Common myeloid progenitor, CD34-positive (primary cell): Measurements from ENCODE around the gene CSF3.
"Not testable (repeated sequence)": the region's sequence is repeated elsewhere in the genome, so short reads cannot be mapped to it uniquely, and the experiment has no call there.

Source experiments
- CTCF ChIA-PET: fragments of 350-600 bp; sonication (Branson Sonifier 250); formaldehyde crosslinking; loops from one replicate; lab custom pipeline; 2021; ENCODE audit warnings: antibody characterized with exemption; lab: Charles Lee
- POLR2A ChIA-PET: fragments of 350-600 bp; sonication (Branson Sonifier 250); formaldehyde crosslinking; loops from one replicate; lab custom pipeline; 2021; ENCODE audit warnings: antibody characterized with exemption; lab: Charles Lee
- DNase-seq, 3 donors: peaks; one replicate each; pipeline versions ENCODE4 v3.0.0 to v3.0.0-alpha.2; 2013
- H3K27ac ChIP-seq, 2 experiments: 1 replicate in 1 of 2; 2 replicates in 1 of 2; pipeline ENCODE4 v1.7.0; 2013; ENCODE audit warnings: inconsistent platforms in 2 of 2, low read length in 2 of 2, mild to moderate bottlenecking in 2 of 2, low read depth in 1 of 2, moderate library complexity in 1 of 2; ENCODE audit not compliant: severe bottlenecking in 2 of 2, insufficient read depth in 1 of 2, poor library complexity in 1 of 2
- H3K27me3 ChIP-seq, 5 experiments: replicated peaks in 2 of 5; 1 replicate in 3 of 5; 2 replicates in 2 of 5; pipeline versions ENCODE4 v1.6.1 to v1.7.0; 2013; ENCODE audit warnings: low read length in 4 of 5, mild to moderate bottlenecking in 2 of 5, moderate library complexity in 2 of 5, inconsistent platforms in 1 of 5; ENCODE audit not compliant: insufficient read depth in 5 of 5, control insufficient read depth in 4 of 5
- H3K36me3 ChIP-seq, 4 experiments: 1 replicate in 2 of 4; 2 replicates in 2 of 4; pipeline versions ENCODE4 v1.6.1 to v1.7.0; 2013; ENCODE audit warnings: low read length in 3 of 4, control low read depth in 1 of 4, mild to moderate bottlenecking in 1 of 4; ENCODE audit not compliant: control insufficient read depth in 4 of 4, insufficient read depth in 4 of 4
- H3K4me1 ChIP-seq, 4 experiments: 1 replicate in 3 of 4; 2 replicates in 1 of 4; pipeline versions ENCODE4 v1.6.1 to v1.7.1; 2013; ENCODE audit warnings: low read length in 3 of 4, mild to moderate bottlenecking in 3 of 4, control low read depth in 1 of 4, inconsistent platforms in 1 of 4, moderate library complexity in 1 of 4; ENCODE audit not compliant: control insufficient read depth in 4 of 4, insufficient read depth in 4 of 4; ENCODE audit errors: control extremely low read depth in 1 of 4
- H3K4me3 ChIP-seq, 7 experiments: 1 replicate in 4 of 7; 2 replicates in 3 of 7; pipeline versions ENCODE4 v1.5.1 to v1.7.0; 2013; ENCODE audit warnings: mild to moderate bottlenecking in 7 of 7, low read length in 6 of 7, moderate library complexity in 6 of 7, inconsistent platforms in 2 of 7, low read depth in 2 of 7, control low read depth in 1 of 7; ENCODE audit not compliant: insufficient read depth in 4 of 7, control insufficient read depth in 1 of 7; ENCODE audit errors: extremely low read depth in 1 of 7
- H3K9me3 ChIP-seq, 5 experiments: 1 replicate in 4 of 5; 2 replicates in 1 of 5; pipeline versions ENCODE4 v1.6.1 to v1.7.1; 2013; ENCODE audit warnings: low read length in 4 of 5, mild to moderate bottlenecking in 2 of 5, inconsistent platforms in 1 of 5, low read depth in 1 of 5, moderate library complexity in 1 of 5; ENCODE audit not compliant: control insufficient read depth in 4 of 5, insufficient read depth in 2 of 5; ENCODE audit errors: control extremely low read depth in 1 of 5
- WGBS: methylation state at CpG from one replicate; pipeline ENCODE4 v1.1.5; 2013; ENCODE audit not compliant: insufficient coverage; 5-methylcytosine and 5-hydroxymethylcytosine counted together

CSF3 gene

GRCh38 chr17:40004712-40005111, 10.5 kb upstream of the CSF3 start:
- Histone ChIP-seq H3K27me3 (no peaks in the 10 kb centered on the region), H3K9me3 (no peaks in the 10 kb centered on the region), H3K27ac (no peak overlapping the region), H3K4me1 (no peaks in the 10 kb centered on the region), H3K36me3 (no peaks in the 10 kb centered on the region), H3K4me3 (no peak overlapping the region)
- DNase-seq = no peak
- ChIA-PET CTCF (interaction anchor here (0.9 to 2.1 kb wide), 4 partner anchors 9 to 25 kb away, joined by 3 to 5 read pairs (median 4); no protein-coding TSS in a partner anchor), POLR2A (no interaction called here)
- 97% methylated on average over 6 of the region's 7 CpGs for WGBS

DNA sequence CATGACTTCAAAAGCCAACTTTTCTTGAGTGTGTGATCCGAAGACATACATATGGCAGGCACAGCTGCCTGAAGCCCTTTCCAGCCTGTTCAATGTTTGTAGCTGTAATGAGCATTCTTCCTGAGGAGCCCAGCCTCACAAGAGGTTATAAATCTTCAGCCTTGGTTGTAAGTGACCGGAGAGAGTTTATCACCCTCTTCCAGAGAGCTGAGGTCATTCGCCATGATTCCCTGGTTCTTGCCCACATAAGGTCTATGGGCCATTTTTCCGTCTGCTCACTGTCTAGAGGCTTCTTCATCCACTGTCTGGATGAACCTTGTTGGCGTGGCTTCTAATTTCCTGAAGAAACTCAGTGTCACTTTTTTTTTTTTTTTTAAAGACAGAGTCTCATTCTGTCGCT, 9.7 kb upstream of the CSF3 start:
- WGBS = 90% methylated on average over 4 of the region's 6 CpGs
- CTCF ChIA-PET = interaction anchor here (0.9 to 2.1 kb wide), 5 partner anchors 8 to 65 kb away, joined by 3 to 5 read pairs (median 4); no protein-coding TSS in a partner anchor

GRCh38 chr17:40010946-40011500, 4.2 kb upstream of the CSF3 start:
- POLR2A ChIA-PET = not testable (repeated sequence)
- CTCF ChIA-PET = interaction anchor here (10.5 kb wide), 1 partner anchor 15 kb away, joined by 113 read pairs; no protein-coding TSS in a partner anchor
- WGBS = 96% methylated on average over 34 of the region's 38 CpGs

More for the DNA sequence above, 9.7 kb upstream of the CSF3 start:
- Histone ChIP-seq H3K27me3 (no peaks in the 10 kb centered on the region), H3K27ac (no peak overlapping the region), H3K9me3 (no peaks in the 10 kb centered on the region), H3K4me1 (no peaks in the 10 kb centered on the region), H3K36me3 (no peaks in the 10 kb centered on the region), H3K4me3 (no peak overlapping the region)
- POLR2A ChIA-PET = no interaction called here
- no peak for DNase-seq

GRCh38 chr17:40012017-40012647, 3.1 kb upstream of the CSF3 start:
- H3K9me3 ChIP-seq, POLR2A ChIA-PET, DNase-seq, H3K27ac ChIP-seq, H3K27me3 ChIP-seq, H3K36me3 ChIP-seq, H3K4me3 ChIP-seq: not testable (repeated sequence)
- CTCF ChIA-PET = interaction anchor here (0.7 to 10.5 kb wide), 10 partner anchors 8 to 179 kb away, joined by 3 to 113 read pairs (median 6); no protein-coding TSS in a partner anchor
- whole genome bisulfite sequencing = 63% methylated on average over 13 of the region's 22 CpGs
- H3K4me1 ChIP-seq = peaks cover 0 to 13% (median 9%) of the 10 kb centered on the region in 4 experiments

More at GRCh38 chr17:40010946-40011500, 4.2 kb upstream of the CSF3 start:
- H3K27me3 ChIP-seq, H3K4me3 ChIP-seq, H3K9me3 ChIP-seq, H3K27ac ChIP-seq, DNase-seq, H3K36me3 ChIP-seq: not testable (repeated sequence)
- H3K4me1 ChIP-seq = peaks cover 0 to 12% (median 9%) of the 10 kb centered on the region in 4 experiments

GRCh38 chr17:40014375-40014980, 762 bp upstream of the CSF3 start:
- POLR2A ChIA-PET = interaction anchor here (0.6 kb wide), 1 partner anchor 19 kb away, joined by 3 read pairs; no protein-coding TSS in a partner anchor
- no peak overlapping the region for H3K4me3 ChIP-seq
- 83% methylated on average over 9 of the region's 18 CpGs for WGBS

GRCh38 chr17:40015998-40016985, 1.1 kb downstream of the CSF3 start:
- WGBS = 81% methylated on average over 18 of the region's 26 CpGs
- Histone ChIP-seq H3K9me3 (no peaks in the 10 kb centered on the region), H3K27me3 (no peaks in the 10 kb centered on the region), H3K4me3 (peak overlapping the region in 1 of 7 experiments; percentile 0), H3K4me1 (peaks cover 0 to 13% (median 9%) of the 10 kb centered on the region in 4 experiments), H3K27ac (no peak overlapping the region), H3K36me3 (peaks cover 0 to 27% (median 13%) of the 10 kb centered on the region in 4 experiments)
- POLR2A ChIA-PET = interaction anchor here (1.0 kb wide), 1 partner anchor 16 kb away, joined by 3 read pairs; no protein-coding TSS in a partner anchor
- CTCF ChIA-PET = interaction anchor here (0.6 to 10.5 kb wide), 16 partner anchors 10 to 274 kb away, joined by 3 to 113 read pairs (median 4); no protein-coding TSS in a partner anchor
- no peak for DNase-seq

More at GRCh38 chr17:40014375-40014980, 762 bp upstream of the CSF3 start:
- H3K9me3 ChIP-seq = no peaks in the 10 kb centered on the region
- no peak overlapping the region for H3K27ac ChIP-seq
- no peak for DNase-seq
- H3K27me3 ChIP-seq = no peaks in the 10 kb centered on the region
- CTCF ChIA-PET = interaction anchor here (1.0 to 10.5 kb wide), 13 partner anchors 12 to 276 kb away, joined by 3 to 113 read pairs (median 6); no protein-coding TSS in a partner anchor
- peaks cover 0 to 12% (median 5%) of the 10 kb centered on the region in 4 experiments for H3K36me3 ChIP-seq
- H3K4me1 ChIP-seq = peaks cover 0 to 13% (median 9%) of the 10 kb centered on the region in 4 experiments
